ENCODE measurements around the gene RBM22. TPM values are rescaled to one million over a fixed set of nuclear protein-coding genes. Genes with fewer than 3 reads are reported as not detected.
A peak's percentile ranks its signal among the peaks of the same experiment; 100 is the strongest.

Gene RBM22
- total and polyA plus RNA-seq, 4 donors = 16.8 to 46.9 (median 40.9) TPM

DNA sequence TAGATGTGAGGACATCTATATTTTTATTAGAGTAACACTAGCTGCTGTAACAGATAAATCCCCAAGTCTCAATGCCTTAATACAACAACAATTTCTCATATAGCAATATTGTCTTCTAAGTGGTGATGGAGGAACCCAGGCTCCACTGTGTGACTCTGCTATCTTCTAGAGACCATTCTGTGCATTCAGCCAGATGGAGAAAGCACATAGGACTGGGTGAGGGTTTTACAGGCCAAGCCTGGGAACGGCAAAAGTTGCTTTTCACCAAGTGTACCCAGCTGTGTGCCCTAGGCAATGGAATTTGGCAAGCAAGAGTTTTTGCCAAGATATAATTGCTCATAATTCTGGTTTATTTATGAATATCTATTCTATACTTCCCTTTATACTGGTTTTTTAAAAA is 11.7 kb downstream of the RBM22 start:
- H3K4me3 ChIP-seq (ENCODE audit: low read length in 2 of 2) = no peak overlapping the region
- no peaks in the 10 kb centered on the region for H3K27me3 ChIP-seq (ENCODE audit: control insufficient read depth in 1 of 2, insufficient read depth in 2 of 2, low read length in 1 of 2)
- intact Hi-C loops (cut with DNase I) = no loop called here
- no peaks in the 10 kb centered on the region for H3K4me1 ChIP-seq (ENCODE audit: control insufficient read depth in 1 of 2, insufficient read depth in 2 of 2, low read length in 2 of 2)
- H3K27ac ChIP-seq (ENCODE audit: low read depth in 1 of 2, low read length in 2 of 2) = no peak overlapping the region
- WGBS, 2 donors = 80 to 82% methylated on average over 1 of the region's 1 CpG
- DNase-seq (no peak), ATAC-seq (ENCODE audit: low FRiP score) (no peak)
- H3K9me3 ChIP-seq (ENCODE audit: control insufficient read depth, low read length) = no peaks in the 10 kb centered on the region
- peaks cover 7 to 15% of the 10 kb centered on the region in 2 donors for H3K36me3 ChIP-seq (ENCODE audit: control insufficient read depth in 1 of 2, insufficient read depth in 2 of 2, low read length in 1 of 2)

DNA sequence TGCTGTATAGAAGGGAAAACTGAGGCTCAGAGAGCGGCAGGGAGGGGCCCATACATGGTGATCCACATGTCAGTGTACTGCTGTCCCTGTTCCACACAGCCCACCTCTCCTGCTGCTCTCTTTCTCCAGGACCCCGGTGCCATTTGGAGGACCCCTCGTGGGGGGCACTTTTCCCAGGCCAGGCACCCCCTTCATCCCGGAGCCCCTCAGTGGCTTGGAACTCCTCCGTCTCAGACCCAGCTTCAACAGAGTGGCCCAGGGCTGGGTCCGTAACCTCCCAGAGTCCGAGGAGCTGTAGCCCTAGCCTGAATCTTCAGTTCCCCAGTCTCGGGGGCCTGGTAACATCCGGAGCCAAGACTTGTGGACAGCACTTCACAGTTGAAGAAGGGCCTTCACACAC is 24.3 kb downstream of the RBM22 start:
- ATAC-seq (ENCODE audit: low FRiP score) (no peak), DNase-seq (no peak)
- no peaks in the 10 kb centered on the region for H3K36me3 ChIP-seq (ENCODE audit: control insufficient read depth in 1 of 2, insufficient read depth in 2 of 2, low read length in 1 of 2)
- no peaks in the 10 kb centered on the region for H3K9me3 ChIP-seq (ENCODE audit: control insufficient read depth, low read length)
- H3K27me3 ChIP-seq (ENCODE audit: control insufficient read depth in 1 of 2, insufficient read depth in 2 of 2, low read length in 1 of 2) = no peaks in the 10 kb centered on the region
- intact Hi-C loops (cut with DNase I) = loop anchor here in 1 of 2 donors (10.0 kb wide), 1 partner anchor 222 kb away; no protein-coding TSS in a partner anchor
- no peak overlapping the region for H3K4me3 ChIP-seq (ENCODE audit: low read length in 2 of 2)
- no peak overlapping the region for H3K27ac ChIP-seq (ENCODE audit: low read depth in 1 of 2, low read length in 2 of 2)
- H3K4me1 ChIP-seq (ENCODE audit: control insufficient read depth in 1 of 2, insufficient read depth in 2 of 2, low read length in 2 of 2) = peaks cover 0 to 1% of the 10 kb centered on the region in 2 donors
- WGBS, 2 donors = 93 to 94% methylated on average over 9 of the region's 9 CpGs

DNA sequence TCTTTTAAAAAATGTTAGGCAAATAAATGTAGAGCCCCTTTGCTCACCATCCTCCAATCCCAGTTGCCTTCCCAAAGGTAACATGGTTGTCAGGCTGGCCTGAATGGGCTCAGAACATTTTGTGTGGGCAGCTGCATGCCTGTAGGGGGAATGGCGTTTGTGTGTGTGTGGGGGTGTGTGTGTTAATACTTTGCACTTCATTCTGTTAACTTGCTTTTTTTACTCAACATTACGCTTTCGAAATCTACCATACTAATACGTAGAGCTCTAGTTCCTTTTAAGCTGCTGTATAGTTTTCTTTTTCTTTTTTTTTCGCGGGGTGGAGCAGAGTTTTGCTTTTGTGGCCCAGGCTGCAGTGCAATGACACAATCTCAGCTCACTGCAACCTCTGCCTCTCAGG is 25.8 kb downstream of the RBM22 start:
- Histone ChIP-seq H3K36me3 (ENCODE audit: control insufficient read depth in 1 of 2, insufficient read depth in 2 of 2, low read length in 1 of 2) (no peaks in the 10 kb centered on the region), H3K27ac (ENCODE audit: low read depth in 1 of 2, low read length in 2 of 2) (no peak overlapping the region), H3K4me1 (ENCODE audit: control insufficient read depth in 1 of 2, insufficient read depth in 2 of 2, low read length in 2 of 2) (peaks cover 0 to 1% of the 10 kb centered on the region in 2 donors), H3K27me3 (ENCODE audit: control insufficient read depth in 1 of 2, insufficient read depth in 2 of 2, low read length in 1 of 2) (no peaks in the 10 kb centered on the region), H3K9me3 (ENCODE audit: control insufficient read depth, low read length) (no peaks in the 10 kb centered on the region), H3K4me3 (ENCODE audit: low read length in 2 of 2) (no peak overlapping the region)
- WGBS, 2 donors = 80 to 82% methylated on average over 6 of the region's 6 CpGs
- DNase-seq (no peak), ATAC-seq (ENCODE audit: low FRiP score) (no peak)
- intact Hi-C loops (cut with DNase I) = loop anchor here in 1 of 2 donors (10.0 kb wide), 1 partner anchor 220 kb away; no protein-coding TSS in a partner anchor

DNA sequence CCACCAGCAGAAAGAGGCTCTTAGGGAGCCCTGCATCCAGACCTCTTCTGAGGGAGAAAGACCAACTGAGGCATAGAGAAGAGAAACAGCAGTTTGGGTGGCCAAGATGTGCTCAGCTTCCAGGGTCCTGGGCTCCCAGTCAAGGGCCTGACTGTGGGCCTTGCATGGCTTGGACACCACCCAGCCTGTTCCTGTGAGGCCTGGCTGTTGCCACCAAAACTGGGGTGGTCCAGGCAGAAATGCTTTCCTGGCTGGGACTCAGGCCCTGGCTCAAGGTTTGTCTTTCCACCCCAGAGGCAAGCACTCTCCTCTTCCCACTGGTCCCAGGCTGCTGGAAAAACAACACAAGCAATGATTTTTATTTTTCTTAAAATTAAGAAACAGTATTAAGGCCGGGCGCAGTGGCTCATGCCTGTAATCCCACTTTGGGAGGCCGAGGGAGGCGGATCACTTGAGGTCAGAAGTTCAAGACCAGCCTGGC is 26.5 kb downstream of the RBM22 start:
- peak overlapping the region; percentile 20 to 93 for H3K27ac ChIP-seq (ENCODE audit: low read depth in 1 of 2, low read length in 2 of 2)
- no peaks in the 10 kb centered on the region for H3K9me3 ChIP-seq (ENCODE audit: control insufficient read depth, low read length)
- ATAC-seq (ENCODE audit: low FRiP score) = peak; percentile 73
- peaks cover 0 to 1% of the 10 kb centered on the region in 2 donors for H3K4me1 ChIP-seq (ENCODE audit: control insufficient read depth in 1 of 2, insufficient read depth in 2 of 2, low read length in 2 of 2)
- H3K27me3 ChIP-seq (ENCODE audit: control insufficient read depth in 1 of 2, insufficient read depth in 2 of 2, low read length in 1 of 2) = no peaks in the 10 kb centered on the region
- no peaks in the 10 kb centered on the region for H3K36me3 ChIP-seq (ENCODE audit: control insufficient read depth in 1 of 2, insufficient read depth in 2 of 2, low read length in 1 of 2)
- intact Hi-C loops (cut with DNase I) = loop anchor here in 1 of 2 donors (10.0 kb wide), 1 partner anchor 220 kb away; no protein-coding TSS in a partner anchor
- WGBS, 2 donors = 3 to 7% methylated on average over 4 of the region's 4 CpGs
- DNase-seq = peak in 1 of 2 donors; percentile 82
- H3K4me3 ChIP-seq (ENCODE audit: low read length in 2 of 2) = no peak overlapping the region

DNA sequence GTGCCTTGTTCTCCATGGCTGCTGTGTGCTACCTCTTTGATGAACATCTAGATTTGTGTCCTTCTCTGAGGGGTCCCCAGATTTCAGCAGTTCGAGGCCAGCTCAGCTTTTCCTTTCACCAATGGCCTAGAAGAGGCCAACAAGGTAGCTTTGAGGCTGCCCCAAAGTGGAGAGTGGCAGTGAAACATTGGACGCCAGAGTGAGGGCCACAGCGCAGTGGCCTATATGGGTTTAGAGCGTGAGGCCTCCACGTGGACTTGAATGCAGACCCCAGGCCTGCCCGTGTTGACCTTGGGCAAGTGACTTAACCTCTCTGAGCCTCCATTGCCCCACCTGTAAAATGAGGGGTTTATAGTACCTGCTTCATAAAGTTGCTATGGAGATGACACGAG is 28.0 kb downstream of the RBM22 start:
- peak overlapping the region in 1 of 2 donors; percentile 12 for H3K27ac ChIP-seq (ENCODE audit: low read depth in 1 of 2, low read length in 2 of 2)
- WGBS, 2 donors = 85 to 86% methylated on average over 7 of the region's 7 CpGs
- intact Hi-C loops (cut with DNase I) = loop anchor here in 1 of 2 donors (10.0 kb wide), 1 partner anchor 218 kb away; no protein-coding TSS in a partner anchor

DNA sequence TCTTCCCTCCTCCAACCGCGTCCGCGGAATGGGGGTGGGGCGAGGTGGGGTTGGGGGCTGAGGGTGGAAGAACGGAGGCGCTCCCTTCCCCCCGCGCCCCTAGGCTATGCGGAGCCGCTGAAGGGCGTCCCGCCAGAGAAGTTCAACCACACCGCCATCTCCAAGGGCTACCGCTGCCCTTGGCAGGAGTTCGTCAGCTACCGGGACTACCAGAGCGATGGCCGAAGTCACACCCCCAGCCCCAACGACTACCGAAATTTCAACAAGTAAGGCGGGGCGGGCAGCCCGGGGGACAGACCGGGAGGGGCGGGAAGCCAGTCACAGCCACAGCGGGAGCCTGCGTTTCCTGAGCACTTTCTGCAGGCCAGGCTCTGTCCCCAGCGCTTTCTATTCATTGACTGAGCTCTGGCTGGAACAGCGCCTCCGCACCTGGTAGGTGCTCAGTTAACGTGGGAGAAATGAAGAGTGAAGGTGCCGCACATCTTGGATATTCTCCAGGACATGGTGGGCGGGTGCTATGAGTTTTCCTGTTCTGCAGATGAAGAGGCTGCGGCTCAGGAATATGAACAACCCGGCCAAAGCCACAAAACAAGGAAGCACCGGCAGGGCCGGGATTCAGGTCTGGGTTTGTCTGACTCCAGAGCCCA is 28.5 kb downstream of the RBM22 start:
- H3K9me3 ChIP-seq (ENCODE audit: control insufficient read depth, low read length) = no peaks in the 10 kb centered on the region
- intact Hi-C loops (cut with DNase I) = loop anchor here in 1 of 2 donors (10.0 kb wide), 1 partner anchor 218 kb away; no protein-coding TSS in a partner anchor
- H3K4me1 ChIP-seq (ENCODE audit: control insufficient read depth in 1 of 2, insufficient read depth in 2 of 2, low read length in 2 of 2) = peaks cover 0 to 1% of the 10 kb centered on the region in 2 donors
- H3K36me3 ChIP-seq (ENCODE audit: control insufficient read depth in 1 of 2, insufficient read depth in 2 of 2, low read length in 1 of 2) = no peaks in the 10 kb centered on the region
- H3K27ac ChIP-seq (ENCODE audit: low read depth in 1 of 2, low read length in 2 of 2) = no peak overlapping the region
- DNase-seq (peak; percentile 73 to 88), ATAC-seq (ENCODE audit: low FRiP score) (peak; percentile 44)
- WGBS, 2 donors = 15 to 31% methylated on average over 38 of the region's 38 CpGs
- H3K4me3 ChIP-seq (ENCODE audit: low read length in 2 of 2) = no peak overlapping the region
- no peaks in the 10 kb centered on the region for H3K27me3 ChIP-seq (ENCODE audit: control insufficient read depth in 1 of 2, insufficient read depth in 2 of 2, low read length in 1 of 2)

More for the DNA sequence above, 28.0 kb downstream of the RBM22 start:
- no peak for ATAC-seq (ENCODE audit: low FRiP score)
- Histone ChIP-seq H3K27me3 (ENCODE audit: control insufficient read depth in 1 of 2, insufficient read depth in 2 of 2, low read length in 1 of 2) (no peaks in the 10 kb centered on the region), H3K36me3 (ENCODE audit: control insufficient read depth in 1 of 2, insufficient read depth in 2 of 2, low read length in 1 of 2) (no peaks in the 10 kb centered on the region), H3K4me3 (ENCODE audit: low read length in 2 of 2) (no peak overlapping the region), H3K9me3 (ENCODE audit: control insufficient read depth, low read length) (no peaks in the 10 kb centered on the region), H3K4me1 (ENCODE audit: control insufficient read depth in 1 of 2, insufficient read depth in 2 of 2, low read length in 2 of 2) (peaks cover 0 to 1% of the 10 kb centered on the region in 2 donors)
- DNase-seq = no peak

DNA sequence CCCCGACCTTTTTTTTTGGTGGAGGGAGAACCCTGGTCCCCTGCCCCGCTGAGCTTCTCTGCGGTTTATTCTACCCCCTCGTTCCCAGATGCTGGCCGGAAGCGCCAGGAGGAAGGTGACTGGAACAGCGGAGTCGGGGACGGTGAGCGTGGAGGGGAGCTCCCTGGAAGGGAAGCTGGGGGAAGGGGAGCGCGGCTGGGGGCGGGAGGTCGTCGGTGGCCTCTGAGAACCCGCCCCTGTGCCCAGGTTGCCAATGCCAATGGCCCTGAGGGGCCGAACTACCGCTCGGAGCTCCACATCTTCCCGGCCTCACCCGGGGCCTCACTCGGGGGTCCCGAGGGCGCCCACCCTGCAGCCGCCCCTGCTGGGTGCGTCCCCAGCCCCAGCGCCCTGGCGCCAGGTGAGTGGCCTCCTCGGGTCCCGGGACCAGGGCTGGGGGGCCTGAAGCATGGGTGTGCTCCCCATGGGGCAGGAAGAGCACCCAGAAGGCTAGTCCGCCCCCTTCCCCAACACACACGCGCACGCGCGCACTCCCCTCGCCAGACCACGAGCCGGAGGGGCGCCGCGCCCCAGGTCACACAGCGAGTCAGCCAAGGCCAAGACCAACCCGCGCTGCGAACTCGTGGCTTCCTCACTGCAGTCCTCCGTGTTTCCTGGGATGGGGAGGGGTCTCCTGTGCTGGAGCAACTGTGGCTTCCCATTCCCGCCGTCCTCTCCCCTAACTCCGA is 29.2 kb downstream of the RBM22 start:
- no peak overlapping the region for H3K4me3 ChIP-seq (ENCODE audit: low read length in 2 of 2)
- intact Hi-C loops (cut with DNase I) = loop anchor here in 1 of 2 donors (10.0 kb wide), 1 partner anchor 217 kb away; no protein-coding TSS in a partner anchor
- no peak overlapping the region for H3K27ac ChIP-seq (ENCODE audit: low read depth in 1 of 2, low read length in 2 of 2)
- DNase-seq (peak in 1 of 2 donors; percentile 56), ATAC-seq (ENCODE audit: low FRiP score) (peak; percentile 6)
- H3K4me1 ChIP-seq (ENCODE audit: control insufficient read depth in 1 of 2, insufficient read depth in 2 of 2, low read length in 2 of 2) = peaks cover 0 to 1% of the 10 kb centered on the region in 2 donors
- H3K36me3 ChIP-seq (ENCODE audit: control insufficient read depth in 1 of 2, insufficient read depth in 2 of 2, low read length in 1 of 2) = no peaks in the 10 kb centered on the region
- WGBS, 2 donors = 30 to 34% methylated on average over 48 to 51 of the region's 51 CpGs
- no peaks in the 10 kb centered on the region for H3K27me3 ChIP-seq (ENCODE audit: control insufficient read depth in 1 of 2, insufficient read depth in 2 of 2, low read length in 1 of 2)
- no peaks in the 10 kb centered on the region for H3K9me3 ChIP-seq (ENCODE audit: control insufficient read depth, low read length)

DNA sequence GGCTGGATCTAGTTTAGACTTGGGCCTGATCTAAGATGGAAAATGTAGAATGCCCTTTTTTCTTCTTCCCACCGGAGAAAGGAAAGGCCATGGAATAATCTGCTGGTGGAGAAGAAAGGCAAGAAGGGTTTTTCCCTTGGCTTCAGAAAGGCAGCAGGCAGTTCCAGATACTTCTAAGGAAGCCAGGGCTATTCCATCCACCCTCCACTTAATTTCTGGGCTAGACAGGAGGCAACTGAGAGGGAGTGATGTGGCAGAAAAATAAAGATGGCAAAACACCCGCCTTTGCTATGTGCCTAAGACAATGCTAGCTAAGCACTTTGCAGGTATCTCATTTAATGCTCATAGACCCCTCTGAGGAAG is 29.9 kb downstream of the RBM22 start:
- no peak for ATAC-seq (ENCODE audit: low FRiP score)
- no peaks in the 10 kb centered on the region for H3K27me3 ChIP-seq (ENCODE audit: control insufficient read depth in 1 of 2, insufficient read depth in 2 of 2, low read length in 1 of 2)
- peaks cover 0 to 1% of the 10 kb centered on the region in 2 donors for H3K4me1 ChIP-seq (ENCODE audit: control insufficient read depth in 1 of 2, insufficient read depth in 2 of 2, low read length in 2 of 2)
- H3K4me3 ChIP-seq (ENCODE audit: low read length in 2 of 2) = no peak overlapping the region
- no peak for DNase-seq
- H3K27ac ChIP-seq (ENCODE audit: low read depth in 1 of 2, low read length in 2 of 2) = no peak overlapping the region
- H3K36me3 ChIP-seq (ENCODE audit: control insufficient read depth in 1 of 2, insufficient read depth in 2 of 2, low read length in 1 of 2) = no peaks in the 10 kb centered on the region
- intact Hi-C loops (cut with DNase I) = loop anchor here in 1 of 2 donors (10.0 kb wide), 1 partner anchor 216 kb away; no protein-coding TSS in a partner anchor
- WGBS, 2 donors = 28 to 39% methylated on average over 2 of the region's 2 CpGs
- H3K9me3 ChIP-seq (ENCODE audit: control insufficient read depth, low read length) = no peaks in the 10 kb centered on the region
